Keratinocyte (primary cell): ENCODE data around the gene MGRN1. TPM values are rescaled to one million over a fixed set of nuclear protein-coding genes. Genes with fewer than 3 reads are reported as not detected.

Experiments used
- DNase-seq: peaks from one replicate; pipeline ENCODE4 v3.0.0-alpha.2; 2011; ENCODE audit warnings: low read depth, missing footprints, low spot score
- FAIRE-seq: peaks from 2 replicates; lab custom pipeline; 2011; peaks lifted over from hg19 to GRCh38; lab: Jason Lieb, UNC
- H2AFZ ChIP-seq: 2 replicates; pipeline ENCODE4 v1.6.0; 2012; ENCODE audit warnings: low read length, control low read depth, inconsistent platforms; ENCODE audit not compliant: control insufficient read depth
- H3K27ac ChIP-seq: 2 replicates; pipeline ENCODE4 v1.5.1; 2011; ENCODE audit warnings: low read length; ENCODE audit not compliant: control insufficient read depth, insufficient read depth
- H3K27me3 ChIP-seq: 3 replicates; pipeline ENCODE4 v1.6.0; 2011; ENCODE audit warnings: low read length; ENCODE audit not compliant: control insufficient read depth, insufficient read depth; ENCODE audit errors: extremely low read depth
- H3K36me3 ChIP-seq, 2 experiments: 2 replicates in 1 of 2; 3 replicates in 1 of 2; pipeline ENCODE4 v1.5.1; 2011; ENCODE audit warnings: low read length in 2 of 2, mild to moderate bottlenecking in 1 of 2; ENCODE audit not compliant: control insufficient read depth in 2 of 2, insufficient read depth in 2 of 2; ENCODE audit errors: extremely low read depth in 1 of 2
- H3K4me1 ChIP-seq: 3 replicates; pipeline ENCODE4 v1.5.1; 2011; ENCODE audit warnings: low read length; ENCODE audit not compliant: control insufficient read depth, insufficient read depth; ENCODE audit errors: extremely low read depth
- H3K4me2 ChIP-seq: 3 replicates; pipeline ENCODE4 v1.6.0; 2011; ENCODE audit warnings: low read depth, low read length; ENCODE audit not compliant: control insufficient read depth, insufficient read depth; ENCODE audit errors: extremely low read depth
- H3K4me3 ChIP-seq, 3 experiments: fragments of 200-600 bp in 1 of 3; sonication (generic) in 1 of 3; 2 replicates in 2 of 3; 3 replicates in 1 of 3; pipeline ENCODE4 v1.5.1; 2011 to 2016; ENCODE audit warnings: low read length in 3 of 3, mild to moderate bottlenecking in 3 of 3, control low read depth in 2 of 3, inconsistent platforms in 1 of 3, low read depth in 1 of 3, mixed read lengths in 1 of 3, mixed run types in 1 of 3, moderate library complexity in 1 of 3; ENCODE audit not compliant: control insufficient read depth in 2 of 3, insufficient read depth in 2 of 3; ENCODE audit errors: extremely low read depth in 1 of 3
- H3K79me2 ChIP-seq: 2 replicates; pipeline ENCODE4 v1.6.0; 2012; ENCODE audit warnings: low read length; ENCODE audit not compliant: control insufficient read depth, insufficient read depth
- H3K9ac ChIP-seq: 3 replicates; pipeline ENCODE4 v1.6.0; 2011; ENCODE audit warnings: low read length; ENCODE audit not compliant: control insufficient read depth, insufficient read depth; ENCODE audit errors: extremely low read depth
- H3K9me1 ChIP-seq: 3 replicates; pipeline ENCODE4 v1.6.0; 2011; ENCODE audit warnings: low read length; ENCODE audit not compliant: control insufficient read depth, insufficient read depth; ENCODE audit errors: extremely low read depth
- H3K9me3 ChIP-seq: 2 replicates; pipeline ENCODE4 v1.5.1; 2012; ENCODE audit warnings: low read depth, low read length; ENCODE audit not compliant: control insufficient read depth
- H4K20me1 ChIP-seq: 3 replicates; pipeline ENCODE4 v1.6.0; 2011; ENCODE audit warnings: low read length; ENCODE audit not compliant: control insufficient read depth, insufficient read depth; ENCODE audit errors: extremely low read depth
- EZH2 ChIP-seq: IDR thresholded peaks from one replicate; pipeline ENCODE4 v1.6.1; 2012; ENCODE audit warnings: inconsistent platforms, mild to moderate bottlenecking, low read length, moderate library complexity
- dilution Hi-C: fragments of 300-500 bp; cut with MboI; formaldehyde crosslinking; loops from one replicate; pipeline ENCODE4 v1.7.0; 2020; ENCODE audit warnings: low sequenced_read_pairs; ENCODE audit not compliant: extremely low pct_ligation_motif_present
- polyA plus RNA-seq, 5 experiments: library from polyadenylated mRNA; depleted of rRNA in 3 of 5; stranded (reverse) in 3 of 5; stranded (forward) in 1 of 5; unstranded in 1 of 5; fragments of >200 nt; gene quantifications; 1 replicate in 1 of 5; 2 replicates in 3 of 5; 3 replicates in 1 of 5; pipeline versions ENCODE4 v1.2.1 to v1.2.3, GENCODE V29; 2011 to 2012; ENCODE audit warnings: missing spikeins in 2 of 5, low read depth in 1 of 5, low replicate concordance in 1 of 5
- TF ChIP-seq, protein P1 (sequence below), 3 experiments: IDR thresholded peaks in 1 of 3; conservative IDR thresholded peaks in 1 of 3; optimal IDR thresholded peaks in 1 of 3; 2 replicates in 2 of 3; 3 replicates in 1 of 3; pipeline versions ENCODE3 to v1.5.1; 2011; ENCODE audit warnings: low read length in 3 of 3, mild to moderate bottlenecking in 3 of 3, moderate library complexity in 2 of 3, control low read depth in 1 of 3, inconsistent platforms in 1 of 3; ENCODE audit not compliant: insufficient read depth in 2 of 3; ENCODE audit errors: extremely low read depth in 1 of 3

The MGRN1 gene
- polyA plus RNA-seq, 1 donor (not counting 4 experiments of a cell fraction or from before 2014, with no cell fraction given): 1.9 TPM

DNA sequence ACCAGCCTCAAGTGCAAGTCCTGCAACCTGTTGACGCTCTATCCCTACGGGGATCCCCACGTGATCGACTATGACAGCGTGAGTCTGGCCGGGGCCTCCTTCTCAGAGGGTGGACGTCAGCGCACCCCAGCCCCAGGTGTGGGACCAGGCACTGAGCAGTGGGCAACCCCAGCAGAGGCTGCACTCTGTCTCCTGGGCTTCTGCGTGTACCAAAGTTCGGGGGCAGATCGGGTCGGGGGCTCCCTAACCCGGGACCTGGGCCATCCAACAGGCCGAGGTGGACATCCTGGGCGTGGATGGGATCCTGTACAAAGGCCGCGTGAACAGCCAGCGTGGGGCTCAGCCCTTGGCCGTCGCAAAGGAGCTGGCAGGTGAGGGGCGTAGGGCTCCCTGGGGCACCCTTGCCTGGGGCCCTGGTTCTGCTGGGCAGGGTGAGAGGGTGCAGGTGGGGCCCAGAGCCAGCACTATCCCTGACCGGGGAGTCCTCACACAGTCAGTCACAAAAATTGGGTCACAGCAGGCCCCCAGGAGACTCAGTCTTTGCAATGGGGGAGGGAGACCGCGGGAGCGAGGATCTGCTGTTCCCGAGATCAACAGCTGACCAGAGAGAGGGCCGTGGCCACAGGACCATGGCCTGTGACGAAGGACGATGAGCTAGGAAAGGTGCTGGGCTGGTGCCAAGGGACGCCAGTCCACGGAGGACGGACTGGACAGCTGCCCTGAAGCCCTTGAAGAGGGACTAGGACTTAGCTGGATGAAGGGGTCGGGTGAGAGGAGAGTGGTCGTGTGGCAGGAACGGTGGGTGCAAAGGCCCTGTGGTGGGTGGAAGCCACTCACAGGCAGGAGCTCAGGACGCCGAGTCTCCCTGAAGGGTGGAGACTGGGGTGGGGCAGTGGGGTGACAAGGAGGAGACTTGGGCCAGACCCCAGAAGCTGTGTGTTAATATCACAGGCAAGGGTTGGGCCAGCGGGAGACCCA is 29.9 kb upstream of the MGRN1 start:
- Histone ChIP-seq H2AFZ (no peak overlapping the region), H3K4me3 (no peak overlapping the region), H3K4me1 (peaks cover 9% of the 10 kb centered on the region), H4K20me1 (no peaks in the 10 kb centered on the region), H3K79me2 (no peaks in the 10 kb centered on the region), H3K4me2 (no peak overlapping the region), H3K9ac (no peak overlapping the region), H3K9me3 (no peaks in the 10 kb centered on the region), H3K36me3 (no peaks in the 10 kb centered on the region), H3K27ac (no peak overlapping the region), H3K9me1 (no peaks in the 10 kb centered on the region), H3K27me3 (no peaks in the 10 kb centered on the region)
- FAIRE-seq: no peak
- no peak for DNase-seq
- TF ChIP-seq EZH2: no peak
- TF ChIP-seq, protein P1, sequence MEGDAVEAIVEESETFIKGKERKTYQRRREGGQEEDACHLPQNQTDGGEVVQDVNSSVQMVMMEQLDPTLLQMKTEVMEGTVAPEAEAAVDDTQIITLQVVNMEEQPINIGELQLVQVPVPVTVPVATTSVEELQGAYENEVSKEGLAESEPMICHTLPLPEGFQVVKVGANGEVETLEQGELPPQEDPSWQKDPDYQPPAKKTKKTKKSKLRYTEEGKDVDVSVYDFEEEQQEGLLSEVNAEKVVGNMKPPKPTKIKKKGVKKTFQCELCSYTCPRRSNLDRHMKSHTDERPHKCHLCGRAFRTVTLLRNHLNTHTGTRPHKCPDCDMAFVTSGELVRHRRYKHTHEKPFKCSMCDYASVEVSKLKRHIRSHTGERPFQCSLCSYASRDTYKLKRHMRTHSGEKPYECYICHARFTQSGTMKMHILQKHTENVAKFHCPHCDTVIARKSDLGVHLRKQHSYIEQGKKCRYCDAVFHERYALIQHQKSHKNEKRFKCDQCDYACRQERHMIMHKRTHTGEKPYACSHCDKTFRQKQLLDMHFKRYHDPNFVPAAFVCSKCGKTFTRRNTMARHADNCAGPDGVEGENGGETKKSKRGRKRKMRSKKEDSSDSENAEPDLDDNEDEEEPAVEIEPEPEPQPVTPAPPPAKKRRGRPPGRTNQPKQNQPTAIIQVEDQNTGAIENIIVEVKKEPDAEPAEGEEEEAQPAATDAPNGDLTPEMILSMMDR (optimal IDR thresholded peaks at IDR 0.05 in 1 of 3, IDR thresholded peaks at IDR 0.05 in 1 of 3, conservative IDR thresholded peaks at IDR 0.05 in 1 of 3; ENCODE audit: extremely low read depth in 1 of 3, insufficient read depth in 2 of 3, low read length in 3 of 3): no peak
- dilution Hi-C loops: no loop called here

DNA sequence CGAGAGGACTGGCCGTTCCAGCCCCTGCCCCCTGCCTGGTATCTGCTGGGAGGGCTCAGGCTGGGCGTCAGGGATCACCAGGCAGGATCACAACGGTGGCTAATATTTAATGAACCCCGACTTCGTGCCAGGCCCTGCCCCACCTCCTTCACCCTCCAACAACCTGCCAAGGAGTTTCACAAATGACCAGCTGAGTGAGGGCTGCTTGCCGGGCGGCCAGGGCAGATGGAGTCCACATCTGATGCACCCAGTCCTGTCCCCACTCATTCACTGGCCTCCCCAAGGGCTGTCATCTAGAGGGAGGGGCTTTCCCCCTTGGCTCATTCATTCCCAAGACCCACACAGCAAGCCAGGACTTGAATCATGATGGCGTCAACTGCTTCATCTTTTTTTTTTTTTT is 27.5 kb upstream of the MGRN1 start:
- H3K36me3 ChIP-seq: no peaks in the 10 kb centered on the region
- no peak overlapping the region for H3K9ac ChIP-seq
- no peak for TF ChIP-seq EZH2
- TF ChIP-seq, protein P1 (optimal IDR thresholded peaks at IDR 0.05 in 1 of 3, IDR thresholded peaks at IDR 0.05 in 1 of 3, conservative IDR thresholded peaks at IDR 0.05 in 1 of 3; ENCODE audit: extremely low read depth in 1 of 3, insufficient read depth in 2 of 3, low read length in 3 of 3): no peak
- H3K27ac ChIP-seq: no peak overlapping the region
- peak; percentile 59 for DNase-seq
- H3K4me3 ChIP-seq: no peak overlapping the region
- no peaks in the 10 kb centered on the region for H4K20me1 ChIP-seq
- FAIRE-seq: peak; percentile 72
- peak overlapping the region; percentile 64 for H3K4me2 ChIP-seq
- dilution Hi-C loops: no loop called here
- no peaks in the 10 kb centered on the region for H3K9me1 ChIP-seq
- no peaks in the 10 kb centered on the region for H3K79me2 ChIP-seq
- peaks cover 10% of the 10 kb centered on the region for H3K27me3 ChIP-seq
- H3K4me1 ChIP-seq: peaks cover 14% of the 10 kb centered on the region
- no peaks in the 10 kb centered on the region for H3K9me3 ChIP-seq
- peak overlapping the region; percentile 19 for H2AFZ ChIP-seq
